BLaER1 treated with 17β-estradiol and CSF1 and Interleukin-3, amounts not matched to agents 10 nM and 100 nM (cell line): ENCODE results near the gene TMEM108.
A peak's percentile ranks its signal among the peaks of the same experiment; 100 is the strongest.

Experiments used
- H3K27ac ChIP-seq, 11 experiments: shearing (Covaris generic); formaldehyde crosslinking; 2 replicates each; pipeline ENCODE4 v1.8.1; 2022
- H3K27me3 ChIP-seq, 11 experiments: shearing (Covaris generic); formaldehyde crosslinking; 2 replicates each; pipeline ENCODE4 v1.8.1; 2022
- H3K36me3 ChIP-seq, 11 experiments: shearing (Covaris generic); formaldehyde crosslinking; 2 replicates each; pipeline ENCODE4 v1.8.1; 2022
- H3K4me1 ChIP-seq, 10 experiments: shearing (Covaris generic); formaldehyde crosslinking; 2 replicates each; pipeline ENCODE4 v1.8.1; 2022
- H3K4me2 ChIP-seq, 11 experiments: shearing (Covaris generic); formaldehyde crosslinking; 2 replicates each; pipeline ENCODE4 v1.8.1; 2022
- H3K4me3 ChIP-seq, 10 experiments: shearing (Covaris generic); formaldehyde crosslinking; 2 replicates each; pipeline ENCODE4 v1.8.1; 2022
- H3K9ac ChIP-seq, 11 experiments: shearing (Covaris generic); formaldehyde crosslinking; 2 replicates each; pipeline ENCODE4 v1.8.1; 2022
- H3K9me3 ChIP-seq, 11 experiments: shearing (Covaris generic); formaldehyde crosslinking; replicated peaks in 1 of 11; 2 replicates each; pipeline ENCODE4 v1.8.1; 2022
- H4K20me1 ChIP-seq, 11 experiments: shearing (Covaris generic); formaldehyde crosslinking; 2 replicates each; pipeline ENCODE4 v1.8.1; 2022
- Cebpa-rat ChIP-seq, 11 experiments: shearing (Covaris generic); IDR thresholded peaks; 2 replicates each; pipeline ENCODE4 v1.8.1; 2022

Gene TMEM108

GRCh38 chr3:133246773-133247172, 208.6 kb downstream of the TMEM108 start:
- no peaks in the 10 kb centered on the region for H4K20me1 ChIP-seq
- H3K4me1 ChIP-seq, result peaks cover 0 to 14% (median 10%) of the 10 kb centered on the region in 10 experiments; a peak in 11 of 20 replicates

GRCh38 chr3:133248389-133248788, 210.2 kb downstream of the TMEM108 start:
- no peaks in the 10 kb centered on the region for H3K27me3 ChIP-seq
- no peaks in the 10 kb centered on the region for H4K20me1 ChIP-seq
- no peak overlapping the region for H3K4me2 ChIP-seq
- H3K4me1 ChIP-seq, result peaks cover 0 to 14% (median 10%) of the 10 kb centered on the region in 10 experiments; a peak in 11 of 20 replicates
- no peaks in the 10 kb centered on the region for H3K36me3 ChIP-seq
- H3K9me3 ChIP-seq, result no peaks in the 10 kb centered on the region
- H3K9ac ChIP-seq, result no peak overlapping the region
- H3K27ac ChIP-seq, result no peak overlapping the region
- TF ChIP-seq Cebpa-rat (IDR thresholded peaks at IDR 0.05), result no peak
- H3K4me3 ChIP-seq, result no peak overlapping the region

More at GRCh38 chr3:133246773-133247172, 208.6 kb downstream of the TMEM108 start:
- Histone ChIP-seq H3K27ac (no peak overlapping the region), H3K27me3 (no peaks in the 10 kb centered on the region), H3K36me3 (no peaks in the 10 kb centered on the region), H3K9ac (no peak overlapping the region), H3K9me3 (peaks cover 0 to under 1% (median 0%) of the 10 kb centered on the region in 11 experiments; a peak in 1 of 22 replicates), H3K4me2 (peak overlapping the region in 8 of 11 experiments; percentile 19 to 42 (median 24); a peak in 11 of 22 replicates), H3K4me3 (no peak overlapping the region)
- no peak for TF ChIP-seq Cebpa-rat (IDR thresholded peaks at IDR 0.05)

GRCh38 chr3:133249490-133249889, 211.3 kb downstream of the TMEM108 start:
- H3K27ac ChIP-seq, result no peak overlapping the region
- peaks cover 0 to 14% (median 10%) of the 10 kb centered on the region in 10 experiments; a peak in 11 of 20 replicates for H3K4me1 ChIP-seq
- TF ChIP-seq Cebpa-rat (IDR thresholded peaks at IDR 0.05), result no peak
- H3K27me3 ChIP-seq, result no peaks in the 10 kb centered on the region
- H3K36me3 ChIP-seq, result no peaks in the 10 kb centered on the region
- H3K9me3 ChIP-seq, result no peaks in the 10 kb centered on the region
- H3K9ac ChIP-seq, result no peak overlapping the region
- no peak overlapping the region; a peak in 1 of 22 replicates for H3K4me2 ChIP-seq
- H3K4me3 ChIP-seq, result no peak overlapping the region
- H4K20me1 ChIP-seq, result no peaks in the 10 kb centered on the region

GRCh38 chr3:133254151-133254550, 216.0 kb downstream of the TMEM108 start:
- H3K36me3 ChIP-seq, result no peaks in the 10 kb centered on the region
- no peak overlapping the region for H3K9ac ChIP-seq
- H3K27ac ChIP-seq, result no peak overlapping the region
- H4K20me1 ChIP-seq, result no peaks in the 10 kb centered on the region
- no peak for TF ChIP-seq Cebpa-rat (IDR thresholded peaks at IDR 0.05)
- no peak overlapping the region for H3K4me2 ChIP-seq
- H3K4me1 ChIP-seq, result no peaks in the 10 kb centered on the region
- H3K27me3 ChIP-seq, result no peaks in the 10 kb centered on the region
- H3K9me3 ChIP-seq, result no peaks in the 10 kb centered on the region
- H3K4me3 ChIP-seq, result no peak overlapping the region

GRCh38 chr3:133254716-133255115, 216.5 kb downstream of the TMEM108 start:
- Histone ChIP-seq H3K4me3 (no peak overlapping the region), H3K27ac (no peak overlapping the region), H3K4me1 (no peaks in the 10 kb centered on the region), H3K36me3 (no peaks in the 10 kb centered on the region), H4K20me1 (no peaks in the 10 kb centered on the region), H3K9me3 (no peaks in the 10 kb centered on the region), H3K27me3 (no peaks in the 10 kb centered on the region), H3K9ac (no peak overlapping the region), H3K4me2 (no peak overlapping the region)
- no peak for TF ChIP-seq Cebpa-rat (IDR thresholded peaks at IDR 0.05)

GRCh38 chr3:133256787-133257483, 218.7 kb downstream of the TMEM108 start:
- Histone ChIP-seq H4K20me1 (no peaks in the 10 kb centered on the region), H3K36me3 (no peaks in the 10 kb centered on the region), H3K4me1 (no peaks in the 10 kb centered on the region), H3K4me2 (no peak overlapping the region), H3K9ac (no peak overlapping the region), H3K27me3 (no peaks in the 10 kb centered on the region), H3K27ac (no peak overlapping the region), H3K9me3 (no peaks in the 10 kb centered on the region), H3K4me3 (no peak overlapping the region)
- TF ChIP-seq Cebpa-rat (IDR thresholded peaks at IDR 0.05), result no peak

GRCh38 chr3:133258358-133258757, 220.2 kb downstream of the TMEM108 start:
- Histone ChIP-seq H3K9ac (no peak overlapping the region), H3K27me3 (no peaks in the 10 kb centered on the region), H3K9me3 (no peaks in the 10 kb centered on the region), H4K20me1 (no peaks in the 10 kb centered on the region), H3K27ac (no peak overlapping the region), H3K4me1 (no peaks in the 10 kb centered on the region), H3K36me3 (no peaks in the 10 kb centered on the region), H3K4me3 (no peak overlapping the region), H3K4me2 (no peak overlapping the region)
- no peak for TF ChIP-seq Cebpa-rat (IDR thresholded peaks at IDR 0.05)

GRCh38 chr3:133259767-133260166, 221.6 kb downstream of the TMEM108 start:
- no peaks in the 10 kb centered on the region for H3K27me3 ChIP-seq
- no peak for TF ChIP-seq Cebpa-rat (IDR thresholded peaks at IDR 0.05)
- no peak overlapping the region for H3K9ac ChIP-seq
- no peak overlapping the region for H3K4me3 ChIP-seq
- H3K4me1 ChIP-seq, result no peaks in the 10 kb centered on the region
- no peak overlapping the region for H3K4me2 ChIP-seq
- no peak overlapping the region for H3K27ac ChIP-seq
- H3K36me3 ChIP-seq, result no peaks in the 10 kb centered on the region
- no peaks in the 10 kb centered on the region for H4K20me1 ChIP-seq
- H3K9me3 ChIP-seq, result no peaks in the 10 kb centered on the region

GRCh38 chr3:133262333-133262732, 224.1 kb downstream of the TMEM108 start:
- Histone ChIP-seq H3K4me3 (no peak overlapping the region), H3K27ac (no peak overlapping the region), H4K20me1 (no peaks in the 10 kb centered on the region), H3K4me2 (no peak overlapping the region), H3K9me3 (no peaks in the 10 kb centered on the region), H3K36me3 (no peaks in the 10 kb centered on the region), H3K4me1 (no peaks in the 10 kb centered on the region), H3K27me3 (no peaks in the 10 kb centered on the region), H3K9ac (no peak overlapping the region)
- no peak for TF ChIP-seq Cebpa-rat (IDR thresholded peaks at IDR 0.05)

GRCh38 chr3:133264920-133265319, 226.7 kb downstream of the TMEM108 start:
- Histone ChIP-seq H3K36me3 (no peaks in the 10 kb centered on the region), H3K4me1 (no peaks in the 10 kb centered on the region)
- no peak for TF ChIP-seq Cebpa-rat (IDR thresholded peaks at IDR 0.05)

More at GRCh38 chr3:133264920-133265319, 226.7 kb downstream of the TMEM108 start:
- Histone ChIP-seq H3K27me3 (no peaks in the 10 kb centered on the region), H3K27ac (no peak overlapping the region), H3K9me3 (no peaks in the 10 kb centered on the region), H4K20me1 (no peaks in the 10 kb centered on the region), H3K4me3 (no peak overlapping the region), H3K4me2 (no peak overlapping the region), H3K9ac (no peak overlapping the region)
